ENCODE results near the gene CSH2.
"Not testable (repeated sequence)": the region's sequence is repeated elsewhere in the genome, so short reads cannot be mapped to it uniquely, and the experiment has no call there.

The CSH2 gene

GRCh38 chr17:63850401-63850800 lies 23.1 kb downstream of the CSH2 start:
- no peak for DNase-seq

GRCh38 chr17:63848834-63849689 lies 24.4 kb downstream of the CSH2 start:
- peak; percentile 97 for DNase-seq

GRCh38 chr17:63847525-63848249 lies 25.8 kb downstream of the CSH2 start:
- DNase-seq = no peak

- DNase-seq = no peak
Measured at GRCh38 chr17:63845509-63845908, 28.0 kb downstream of the CSH2 start.

- DNase-seq = no peak
Measured at GRCh38 chr17:63843910-63844677, 29.4 kb downstream of the CSH2 start.

GRCh38 chr17:63843387-63843888 lies 30.0 kb downstream of the CSH2 start:
- not testable (repeated sequence) for DNase-seq

- peak; percentile 99 to 100 for DNase-seq
Measured at GRCh38 chr17:63842540-63843386, 30.7 kb downstream of the CSH2 start, which contains the start of gene SMARCD2. SMARCD2 (minus strand) TSS chr17:63842685; CDS start chr17:63842674, 11 bp downstream.

- no peak for DNase-seq
Measured at GRCh38 chr17:63842173-63842539, 31.3 kb downstream of the CSH2 start.

GRCh38 chr17:63841350-63842172 lies 31.9 kb downstream of the CSH2 start:
- no peak for DNase-seq

GRCh38 chr17:63840591-63841349 lies 32.7 kb downstream of the CSH2 start:
- no peak for DNase-seq

GRCh38 chr17:63838631-63839171 lies 34.8 kb downstream of the CSH2 start:
- DNase-seq = no peak

- DNase-seq = no peak
Measured at GRCh38 chr17:63837962-63838600, 35.4 kb downstream of the CSH2 start.

GRCh38 chr17:63837480-63837879 lies 36.0 kb downstream of the CSH2 start:
- DNase-seq = no peak

GRCh38 chr17:63836811-63837210 lies 36.7 kb downstream of the CSH2 start:
- DNase-seq = no peak

- DNase-seq = no peak
Measured at GRCh38 chr17:63835167-63835720, 38.2 kb downstream of the CSH2 start.

- peak; percentile 57 to 62 for DNase-seq
Measured at GRCh38 chr17:63834431-63835166, 38.9 kb downstream of the CSH2 start.

- no peak for DNase-seq
Measured at GRCh38 chr17:63833741-63834373, 39.6 kb downstream of the CSH2 start.

All from activated CD4-positive, alpha-beta T cell treated with anti-CD3 and anti-CD28 coated beads, Interleukin-2, amount 50 U/mL, for 4 hours (primary cell).